IPS-15b (cell line): ENCODE results near the gene TNNI3.
"Not testable (repeated sequence)": the region's sequence is repeated elsewhere in the genome, so short reads cannot be mapped to it uniquely, and the experiment has no call there.

Experiments
- H3K27me3 ChIP-seq: one replicate; pipeline ENCODE4 v1.6.1; 2013; ENCODE audit warnings: low read length; ENCODE audit not compliant: control insufficient read depth, insufficient read depth
- H3K36me3 ChIP-seq: one replicate; pipeline ENCODE4 v1.6.1; 2013; ENCODE audit warnings: low read length; ENCODE audit not compliant: control insufficient read depth, insufficient read depth
- H3K4me1 ChIP-seq: one replicate; pipeline ENCODE4 v1.6.1; 2013; ENCODE audit warnings: mild to moderate bottlenecking, low read length; ENCODE audit not compliant: control insufficient read depth, insufficient read depth
- H3K4me3 ChIP-seq: one replicate; pipeline ENCODE4 v1.5.1; 2013; ENCODE audit warnings: low read depth, low read length
- H3K9ac ChIP-seq: one replicate; pipeline ENCODE4 v1.6.1; 2013; ENCODE audit warnings: low read depth, mild to moderate bottlenecking, low read length
- H3K9me3 ChIP-seq: one replicate; pipeline ENCODE4 v1.6.1; 2013; ENCODE audit warnings: mild to moderate bottlenecking, low read length; ENCODE audit not compliant: control insufficient read depth, insufficient read depth

Gene TNNI3

GRCh38 chr19:55115446-55116065 lies 42.0 kb downstream of the TNNI3 start:
- Histone ChIP-seq H3K9me3 (no peaks in the 10 kb centered on the region), H3K4me3 (peak overlapping the region; percentile 89), H3K27me3 (no peaks in the 10 kb centered on the region), H3K36me3 (peaks cover 3% of the 10 kb centered on the region), H3K9ac (no peak overlapping the region), H3K4me1 (no peaks in the 10 kb centered on the region)

- Histone ChIP-seq H3K4me1 (no peaks in the 10 kb centered on the region), H3K9ac (no peak overlapping the region)
These were observed 42.9 kb downstream of the TNNI3 start for GRCh38 chr19:55114566-55115145.

GRCh38 chr19:55113570-55114039 lies 43.9 kb downstream of the TNNI3 start:
- no peak overlapping the region for H3K4me3 ChIP-seq
- H3K4me1 ChIP-seq, result no peaks in the 10 kb centered on the region
- peaks cover 9% of the 10 kb centered on the region for H3K36me3 ChIP-seq
- H3K27me3 ChIP-seq, result no peaks in the 10 kb centered on the region
- no peaks in the 10 kb centered on the region for H3K9me3 ChIP-seq
- no peak overlapping the region for H3K9ac ChIP-seq

More at GRCh38 chr19:55114566-55115145, 42.9 kb downstream of the TNNI3 start:
- Histone ChIP-seq H3K36me3 (peaks cover 4% of the 10 kb centered on the region), H3K27me3 (no peaks in the 10 kb centered on the region), H3K4me3 (no peak overlapping the region), H3K9me3 (no peaks in the 10 kb centered on the region)

- Histone ChIP-seq H3K9me3 (no peaks in the 10 kb centered on the region), H3K9ac (no peak overlapping the region), H3K4me3 (no peak overlapping the region), H3K4me1 (no peaks in the 10 kb centered on the region), H3K36me3 (peaks cover 9% of the 10 kb centered on the region), H3K27me3 (no peaks in the 10 kb centered on the region)
These were observed 44.6 kb downstream of the TNNI3 start for GRCh38 chr19:55112777-55113569.

- H3K4me3 ChIP-seq, result no peak overlapping the region
- no peaks in the 10 kb centered on the region for H3K27me3 ChIP-seq
- no peaks in the 10 kb centered on the region for H3K4me1 ChIP-seq
- peaks cover 9% of the 10 kb centered on the region for H3K36me3 ChIP-seq
- no peak overlapping the region for H3K9ac ChIP-seq
- no peaks in the 10 kb centered on the region for H3K9me3 ChIP-seq
These were observed 45.2 kb downstream of the TNNI3 start for GRCh38 chr19:55112246-55112776.

- Histone ChIP-seq H3K4me3 (no peak overlapping the region), H3K9ac (no peak overlapping the region), H3K9me3 (no peaks in the 10 kb centered on the region), H3K4me1 (no peaks in the 10 kb centered on the region), H3K27me3 (no peaks in the 10 kb centered on the region), H3K36me3 (peaks cover 9% of the 10 kb centered on the region)
These were observed 46.2 kb downstream of the TNNI3 start for GRCh38 chr19:55111238-55111831.

GRCh38 chr19:55109527-55110291 lies 47.8 kb downstream of the TNNI3 start:
- Histone ChIP-seq H3K36me3 (peaks cover 9% of the 10 kb centered on the region), H3K27me3 (no peaks in the 10 kb centered on the region), H3K9me3 (no peaks in the 10 kb centered on the region), H3K4me3 (no peak overlapping the region), H3K9ac (no peak overlapping the region), H3K4me1 (no peaks in the 10 kb centered on the region)

GRCh38 chr19:55107252-55107651 lies 50.3 kb downstream of the TNNI3 start:
- not testable (repeated sequence) for H3K9me3 ChIP-seq, H3K4me1 ChIP-seq, H3K27me3 ChIP-seq, H3K9ac ChIP-seq, H3K4me3 ChIP-seq
- peaks cover 11% of the 10 kb centered on the region for H3K36me3 ChIP-seq

DNA sequence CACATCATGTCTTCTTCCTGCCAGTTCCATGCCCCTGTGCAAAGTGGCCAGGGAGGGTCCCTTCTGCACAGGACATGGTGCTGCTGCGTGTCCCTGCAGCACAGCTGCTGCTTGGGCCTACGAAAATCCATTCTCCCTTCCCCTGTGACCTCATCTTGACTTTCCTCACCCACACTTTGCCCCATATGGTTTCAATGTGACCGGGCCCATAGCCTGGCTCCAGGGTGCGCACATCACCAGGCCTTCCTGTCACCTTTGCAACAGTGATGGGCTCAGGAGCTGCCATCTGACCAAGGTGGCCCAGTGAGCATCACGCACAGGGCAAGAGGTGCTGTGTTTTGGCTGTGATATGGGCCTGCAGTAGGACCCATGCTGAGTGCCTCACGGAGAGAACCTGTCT lies 50.9 kb downstream of the TNNI3 start:
- Histone ChIP-seq H3K36me3 (peaks cover 12% of the 10 kb centered on the region), H3K27me3 (no peaks in the 10 kb centered on the region), H3K4me1 (no peaks in the 10 kb centered on the region), H3K9me3 (no peaks in the 10 kb centered on the region), H3K9ac (no peak overlapping the region), H3K4me3 (no peak overlapping the region)

- no peaks in the 10 kb centered on the region for H3K4me1 ChIP-seq
- H3K27me3 ChIP-seq, result no peaks in the 10 kb centered on the region
- H3K36me3 ChIP-seq, result peaks cover 13% of the 10 kb centered on the region
- no peak overlapping the region for H3K9ac ChIP-seq
- no peak overlapping the region for H3K4me3 ChIP-seq
- H3K9me3 ChIP-seq, result no peaks in the 10 kb centered on the region
These were observed 52.3 kb downstream of the TNNI3 start for GRCh38 chr19:55105237-55105636.

DNA sequence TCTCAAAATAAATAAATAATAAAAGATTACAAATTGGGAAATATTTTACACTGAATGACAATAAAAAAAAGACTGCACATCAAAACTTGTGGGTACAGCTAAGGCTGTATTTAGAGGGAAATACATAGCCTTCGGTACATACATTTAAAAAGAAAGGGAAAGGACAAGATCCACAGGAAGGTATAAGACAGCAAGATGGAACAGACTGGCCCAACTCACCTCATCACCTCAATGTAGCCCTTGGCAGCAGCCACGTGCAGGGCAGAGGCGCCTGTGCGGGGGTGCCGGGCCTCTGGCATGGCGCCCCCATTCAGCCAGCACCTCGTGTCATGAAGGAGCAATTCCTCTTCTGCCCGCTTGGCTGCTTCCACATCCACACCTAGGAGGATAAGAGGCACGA lies 54.3 kb downstream of the TNNI3 start:
- Histone ChIP-seq H3K4me1 (no peaks in the 10 kb centered on the region), H3K4me3 (no peak overlapping the region), H3K27me3 (no peaks in the 10 kb centered on the region), H3K9me3 (no peaks in the 10 kb centered on the region), H3K36me3 (peaks cover 10% of the 10 kb centered on the region), H3K9ac (no peak overlapping the region)
